Activated CD4-positive, CD25-positive, alpha-beta regulatory T cell treated with anti-CD3 and anti-CD28 coated beads, Interleukin-2, amount 50 U/mL, for 72 hours (primary cell): Measurements from ENCODE around the gene PHKG1.
"Not testable (repeated sequence)": the region's sequence is repeated elsewhere in the genome, so short reads cannot be mapped to it uniquely, and the experiment has no call there.

Experiments used
- DNase-seq: peaks from one replicate; pipeline ENCODE4 v3.0.0; 2021

PHKG1 gene

DNA sequence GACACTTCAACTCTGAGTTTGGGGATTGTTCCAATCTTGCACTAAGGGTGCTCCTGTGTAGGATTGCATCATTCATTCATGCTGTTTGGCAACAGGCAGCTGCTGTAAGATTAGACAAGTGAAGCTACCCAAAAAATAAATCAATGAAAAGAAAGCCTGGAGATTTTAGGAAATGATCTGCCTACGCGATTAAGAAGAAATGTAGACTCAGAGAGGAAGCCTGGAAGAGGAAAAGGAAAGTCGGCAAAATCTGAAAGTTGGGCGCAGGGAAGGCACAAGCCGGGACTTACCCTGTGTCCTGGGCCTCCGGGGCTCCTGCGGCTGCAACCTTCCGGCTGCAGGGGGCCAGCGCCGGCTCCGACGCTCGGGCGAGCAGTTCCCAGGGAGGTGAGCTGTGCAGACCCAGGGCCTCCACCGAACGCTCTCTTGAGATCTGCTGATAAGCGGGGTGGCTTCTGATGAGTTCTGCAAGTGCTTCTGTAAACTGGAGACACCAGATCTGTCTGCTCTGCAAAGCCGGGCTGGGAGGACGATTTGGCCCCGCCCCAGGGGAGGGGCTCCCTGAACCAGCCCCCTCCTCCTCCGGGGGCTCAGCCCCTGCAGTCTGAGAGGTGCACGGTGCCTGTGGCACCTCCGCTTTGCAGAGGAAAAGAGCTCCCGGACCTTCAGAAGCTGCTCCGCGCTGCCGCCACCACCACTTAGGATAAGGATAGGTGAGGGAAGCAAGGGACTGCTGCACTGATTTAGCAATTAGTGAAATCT, 58.9 kb downstream of the PHKG1 start:
- peak; percentile 71 for DNase-seq

DNA sequence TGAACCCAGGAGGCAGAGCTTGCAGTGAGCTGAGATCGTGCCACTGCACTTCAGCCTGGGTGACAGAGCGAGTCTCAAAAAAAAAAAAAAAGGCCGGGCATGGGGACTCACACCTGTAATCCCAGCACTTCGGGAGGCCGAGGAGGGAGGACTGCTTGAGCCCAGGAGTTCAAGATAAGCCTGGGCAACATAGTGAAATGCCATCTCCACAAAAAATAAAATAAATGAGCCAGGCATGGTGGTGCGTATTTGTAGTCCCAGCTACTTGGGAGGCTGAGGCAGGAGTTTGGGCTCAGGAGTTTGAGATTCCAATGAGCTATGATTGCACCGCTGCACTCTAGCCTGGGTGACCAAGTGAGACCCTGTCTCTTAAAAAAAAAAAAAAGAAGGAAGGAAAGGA, 60.2 kb downstream of the PHKG1 start:
- not testable (repeated sequence) for DNase-seq

DNA sequence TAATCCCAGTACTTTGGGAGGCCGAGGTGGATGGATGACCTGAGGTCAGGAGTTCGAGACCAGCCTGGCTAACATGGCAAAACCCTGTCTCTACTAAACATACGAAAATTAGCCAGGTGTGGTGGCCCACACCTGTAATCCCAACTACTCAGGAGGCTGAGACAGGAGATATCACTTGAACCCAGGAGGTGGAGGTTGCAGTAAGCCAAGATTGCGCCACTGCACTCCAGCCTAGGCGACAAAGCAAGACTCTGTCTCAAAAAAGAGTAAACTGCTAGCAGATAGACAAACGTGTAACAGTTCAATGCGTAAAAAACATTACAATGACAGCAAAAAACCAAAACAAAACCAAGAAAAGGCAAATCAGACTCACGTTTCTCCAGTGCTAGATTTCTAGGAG, 61.2 kb downstream of the PHKG1 start:
- DNase-seq: not testable (repeated sequence)

DNA sequence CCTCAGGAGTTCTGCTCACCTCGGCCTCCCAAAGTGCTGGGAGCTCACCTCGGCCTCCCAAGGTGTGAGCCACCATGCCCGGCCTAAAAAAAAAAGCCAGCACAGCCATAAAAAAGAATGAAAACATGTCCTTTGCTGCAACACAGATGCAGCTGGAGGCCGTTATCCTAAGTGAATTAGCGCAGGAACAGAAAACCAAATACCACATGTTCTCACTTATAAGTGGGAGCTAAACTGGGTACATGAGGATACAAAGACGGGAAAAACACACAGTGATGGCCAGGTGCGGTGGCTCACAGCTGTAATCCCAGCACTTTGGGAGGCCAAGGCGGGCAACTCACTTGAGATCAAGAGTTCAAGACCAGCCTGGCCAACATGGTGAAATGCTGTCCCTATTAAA, 62.4 kb downstream of the PHKG1 start:
- DNase-seq: no peak
